LNCaP clone FGC (cell line): ENCODE measurements around the gene PEPD.

ENCODE experiments used
- DNase-seq: peaks from one replicate; pipeline ENCODE4 v3.0.0-alpha.2; 2011; ENCODE audit warnings: low read depth
- H3K4me3 ChIP-seq: 2 replicates; pipeline ENCODE4 v1.5.1; 2011; ENCODE audit warnings: mild to moderate bottlenecking, low read depth, low read length, control low read depth
- TF ChIP-seq, protein P1 (sequence below): IDR thresholded peaks from 2 replicates; pipeline ENCODE4 v1.5.1; 2012; ENCODE audit warnings: mild to moderate bottlenecking; ENCODE audit not compliant: control insufficient read depth, insufficient read depth; ENCODE audit errors: extremely low read depth

The PEPD gene

DNA sequence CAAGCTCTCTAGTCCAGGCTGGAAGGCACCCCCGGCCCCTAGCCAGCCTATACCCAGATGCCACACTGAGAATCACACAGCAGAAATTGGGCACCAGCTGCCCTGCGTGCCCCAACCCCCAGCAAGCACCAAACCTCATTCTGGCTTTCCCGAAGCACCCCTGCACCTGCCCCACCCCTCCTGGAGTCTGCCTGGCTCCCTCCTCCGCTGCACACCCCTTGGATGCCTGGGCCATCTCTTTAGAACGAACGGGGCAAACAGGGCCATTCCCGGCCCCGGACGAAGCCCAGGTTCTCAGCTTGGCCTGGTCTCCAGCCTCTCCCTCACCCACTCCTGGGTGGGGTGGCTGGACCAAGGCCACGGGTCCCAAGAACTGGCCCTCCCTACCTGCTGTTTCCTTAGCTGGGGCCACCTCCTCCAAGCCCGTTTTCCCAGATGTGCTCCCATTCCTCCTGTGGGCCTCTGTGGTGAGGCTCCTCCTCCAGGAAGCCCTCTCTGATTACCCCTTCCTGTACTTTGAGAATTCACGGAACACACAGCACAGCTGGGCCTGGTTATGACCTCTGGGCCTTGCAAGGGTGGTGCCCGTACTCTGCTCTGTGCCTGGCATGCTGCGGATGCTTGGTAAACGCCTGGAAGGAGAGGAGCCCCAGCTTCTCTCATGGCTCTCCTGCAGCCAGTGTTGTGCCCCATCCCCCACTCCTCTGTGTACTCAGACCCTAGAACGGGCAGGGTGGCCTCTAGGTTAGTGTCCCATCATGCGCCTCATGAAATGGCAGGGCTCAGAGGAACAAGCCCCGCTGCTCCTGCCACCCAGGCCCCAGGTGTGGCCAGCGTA is 126.6 kb downstream of the PEPD start:
- H3K4me3 ChIP-seq = no peak overlapping the region
- TF ChIP-seq, protein P1, sequence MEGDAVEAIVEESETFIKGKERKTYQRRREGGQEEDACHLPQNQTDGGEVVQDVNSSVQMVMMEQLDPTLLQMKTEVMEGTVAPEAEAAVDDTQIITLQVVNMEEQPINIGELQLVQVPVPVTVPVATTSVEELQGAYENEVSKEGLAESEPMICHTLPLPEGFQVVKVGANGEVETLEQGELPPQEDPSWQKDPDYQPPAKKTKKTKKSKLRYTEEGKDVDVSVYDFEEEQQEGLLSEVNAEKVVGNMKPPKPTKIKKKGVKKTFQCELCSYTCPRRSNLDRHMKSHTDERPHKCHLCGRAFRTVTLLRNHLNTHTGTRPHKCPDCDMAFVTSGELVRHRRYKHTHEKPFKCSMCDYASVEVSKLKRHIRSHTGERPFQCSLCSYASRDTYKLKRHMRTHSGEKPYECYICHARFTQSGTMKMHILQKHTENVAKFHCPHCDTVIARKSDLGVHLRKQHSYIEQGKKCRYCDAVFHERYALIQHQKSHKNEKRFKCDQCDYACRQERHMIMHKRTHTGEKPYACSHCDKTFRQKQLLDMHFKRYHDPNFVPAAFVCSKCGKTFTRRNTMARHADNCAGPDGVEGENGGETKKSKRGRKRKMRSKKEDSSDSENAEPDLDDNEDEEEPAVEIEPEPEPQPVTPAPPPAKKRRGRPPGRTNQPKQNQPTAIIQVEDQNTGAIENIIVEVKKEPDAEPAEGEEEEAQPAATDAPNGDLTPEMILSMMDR = no peak
- no peak for DNase-seq

DNA sequence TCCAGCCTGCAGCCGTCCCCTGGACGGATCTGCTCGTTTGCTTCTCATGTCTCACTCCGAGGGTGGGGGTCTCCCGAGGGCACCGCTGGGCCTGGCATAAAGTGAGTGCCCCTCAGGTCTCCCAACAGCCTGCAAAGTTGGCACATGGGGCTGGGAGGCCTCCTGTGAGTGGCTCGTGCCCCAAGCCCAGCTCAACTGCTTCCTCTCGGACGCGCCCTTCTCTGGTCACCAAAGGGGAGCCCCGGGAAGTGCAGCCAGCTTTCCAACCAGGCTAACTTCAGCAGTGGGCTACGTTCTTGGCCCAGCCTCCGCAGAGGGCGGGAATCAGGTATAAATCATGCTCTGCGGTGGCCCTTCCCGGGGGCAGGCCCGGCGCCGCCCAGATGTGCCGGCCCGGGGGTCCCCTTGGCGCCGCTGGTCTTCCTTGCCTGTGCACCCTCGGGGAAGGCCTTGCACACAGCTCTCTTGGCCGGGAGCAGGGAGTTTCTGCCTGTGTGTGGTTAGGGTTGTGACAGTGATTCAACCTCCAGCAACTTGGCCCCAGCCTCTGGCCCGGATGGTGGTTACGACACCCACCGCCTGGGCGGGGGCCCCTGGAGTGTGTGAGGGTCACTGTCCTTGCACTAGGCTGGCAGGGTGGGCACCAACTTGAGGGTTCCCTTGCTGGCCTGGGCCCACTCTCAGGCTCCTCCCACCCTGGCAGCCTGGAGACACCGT is 127.4 kb downstream of the PEPD start:
- no peak overlapping the region for H3K4me3 ChIP-seq
- DNase-seq = no peak
- TF ChIP-seq, protein P1 = no peak

DNA sequence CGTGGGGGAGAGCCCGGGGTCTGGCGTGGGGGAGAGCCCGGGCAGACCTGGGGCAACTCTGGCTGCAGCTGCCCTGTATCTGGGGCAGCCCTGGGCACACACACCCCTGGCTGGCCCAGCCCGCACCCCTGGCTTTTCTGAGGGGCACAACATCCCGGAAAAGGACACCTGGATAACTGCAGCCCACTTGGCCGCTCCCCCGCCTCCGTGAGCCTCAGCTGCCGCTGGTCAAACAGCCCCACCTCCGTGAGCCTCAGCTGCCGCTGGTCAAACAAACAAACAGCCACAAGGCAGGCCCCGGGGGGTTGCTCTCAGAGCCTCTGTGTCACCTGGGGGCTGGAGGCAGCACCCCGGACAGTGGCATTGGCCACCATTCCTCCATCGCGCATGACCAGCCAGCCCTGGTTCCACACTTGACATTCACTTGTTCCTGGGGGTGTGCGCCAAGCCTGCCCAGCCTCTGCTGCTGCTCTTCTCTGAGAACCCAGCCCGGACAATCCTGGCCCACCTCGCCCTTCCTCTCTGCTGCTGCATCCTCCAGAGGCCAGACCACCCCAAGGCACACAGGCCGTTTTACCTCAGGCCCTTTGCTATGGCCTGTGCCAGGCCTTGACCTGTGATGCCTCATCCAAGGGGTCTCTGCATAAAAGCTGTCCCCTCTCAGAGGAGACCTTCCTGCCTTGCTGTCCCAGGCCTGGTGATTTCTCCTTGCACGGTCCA is 128.1 kb downstream of the PEPD start:
- TF ChIP-seq, protein P1 = no peak
- DNase-seq = no peak
- H3K4me3 ChIP-seq = no peak overlapping the region

DNA sequence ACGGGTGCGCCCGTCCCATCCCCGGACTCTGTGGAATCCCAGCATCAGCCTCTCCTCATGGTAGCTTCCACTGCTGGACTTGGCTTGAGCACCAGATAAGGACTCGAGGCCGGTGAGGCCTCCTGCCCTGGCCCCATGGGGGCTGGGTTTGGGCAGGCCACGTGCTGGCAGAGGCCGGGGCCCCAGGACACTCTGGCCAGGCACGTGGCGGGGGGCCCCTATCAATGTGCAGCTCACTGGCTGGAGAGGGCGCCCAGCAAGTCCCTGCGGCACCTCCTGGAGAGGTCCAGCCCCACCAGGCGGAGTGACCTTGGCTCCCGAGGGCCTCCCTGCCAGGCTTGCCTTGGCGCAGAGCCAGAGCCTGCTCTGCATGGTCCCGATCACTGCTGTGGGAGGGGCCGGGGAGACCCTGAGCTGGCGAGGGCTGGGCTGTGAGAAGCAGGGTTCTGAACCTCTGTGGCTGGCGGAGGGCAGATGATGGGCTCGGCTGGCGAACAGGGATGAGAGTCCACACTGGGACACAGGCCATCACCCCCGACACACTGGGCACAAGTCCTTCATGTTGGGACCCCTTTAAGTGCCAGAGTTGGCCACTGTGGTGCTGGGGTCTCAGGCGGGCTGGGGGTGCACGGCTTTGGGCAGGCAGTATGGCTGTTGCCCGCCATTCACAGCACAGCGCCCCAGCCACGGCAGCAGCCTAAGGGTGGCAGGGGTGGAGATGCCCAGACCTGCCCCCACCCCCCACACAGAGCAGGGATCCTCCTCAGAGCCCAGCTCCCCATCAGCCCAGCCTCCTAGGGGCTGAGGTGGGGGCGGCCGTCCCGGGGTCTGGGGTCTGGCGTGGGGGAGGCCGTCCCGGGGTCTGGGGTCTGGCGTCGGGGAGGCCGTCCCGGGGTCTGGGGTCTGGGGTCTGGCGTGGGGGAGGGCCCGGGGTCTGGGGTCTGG is 129.0 kb downstream of the PEPD start:
- no peak for DNase-seq
- TF ChIP-seq, protein P1 = no peak
- no peak overlapping the region for H3K4me3 ChIP-seq

DNA sequence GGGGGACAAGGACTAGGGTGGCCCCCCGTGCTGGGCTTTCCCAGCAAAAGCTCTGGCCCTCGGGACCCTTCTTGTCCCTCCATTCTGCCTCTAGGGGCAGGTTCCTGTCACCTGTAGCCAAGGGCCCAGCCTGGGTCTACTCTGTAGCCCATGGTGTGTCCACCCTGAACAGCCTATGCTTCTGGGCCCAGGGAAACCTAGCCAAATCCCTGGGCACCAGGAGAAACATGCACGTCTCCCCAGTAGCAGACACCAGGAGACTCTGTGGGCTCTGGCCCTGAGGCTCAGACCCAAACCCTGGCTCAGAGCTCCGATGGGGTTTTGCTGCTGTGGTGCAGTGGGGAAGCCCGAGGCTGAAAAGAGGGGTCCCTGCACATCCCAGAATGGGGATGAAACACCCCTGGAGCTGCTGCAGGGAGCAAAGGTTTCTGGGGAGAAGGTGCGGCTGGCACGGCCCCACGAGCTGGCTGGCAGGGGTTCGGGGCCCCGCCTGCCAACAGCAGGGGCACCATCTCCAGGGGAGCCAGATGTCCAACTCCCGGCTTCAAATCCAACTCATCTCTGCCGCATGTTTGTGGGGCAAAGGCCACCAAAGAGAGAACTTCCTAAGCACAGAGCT is 129.9 kb downstream of the PEPD start:
- DNase-seq = no peak
- TF ChIP-seq, protein P1 = no peak
- no peak overlapping the region for H3K4me3 ChIP-seq
